ENCODE measurements around the gene AKT3. TPM values are rescaled to one million over a fixed set of nuclear protein-coding genes. Genes with fewer than 3 reads are reported as not detected.

The AKT3 gene
- total and polyA plus RNA-seq, 11 donors: 3.2 to 27.9 (median 16.6) TPM

GRCh38 chr1:243495442-243496186 is 354.4 kb downstream of the AKT3 start:
- H3K4me3 ChIP-seq: peak overlapping the region in 3 of 12 donors; percentile 8 to 35 (median 11)
- no peaks in the 10 kb centered on the region for H3K27me3 ChIP-seq
- WGBS, 4 donors: 64 to 75% (median 69%) methylated on average over 9 to 24 of the region's 24 CpGs
- peaks cover 0 to 21% (median 4%) of the 10 kb centered on the region in 9 donors for H3K36me3 ChIP-seq
- no peaks in the 10 kb centered on the region for H3K9me3 ChIP-seq
- TF ChIP-seq CTCF (IDR thresholded peaks at IDR 0.05) (no peak), POLR2A (IDR thresholded peaks at IDR 0.05) (no peak)
- intact Hi-C loops (cut with DNase I): no loop called here
- ATAC-seq (peak; percentile 17 to 79 (median 68)), DNase-seq (peak in 1 of 5 donors; percentile 51)
- peaks cover 0 to 28% (median 8%) of the 10 kb centered on the region in 12 donors for H3K4me1 ChIP-seq
- H3K27ac ChIP-seq: peak overlapping the region in 11 of 12 donors; percentile 4 to 87 (median 66)

GRCh38 chr1:243494741-243495431 is 355.2 kb downstream of the AKT3 start:
- no peak for ATAC-seq
- H3K27me3 ChIP-seq: no peaks in the 10 kb centered on the region

GRCh38 chr1:243493156-243494129 is 356.6 kb downstream of the AKT3 start:
- H3K36me3 ChIP-seq: peaks cover 0 to 21% (median 8%) of the 10 kb centered on the region in 9 donors
- WGBS, 4 donors: 73 to 78% (median 75%) methylated on average over 12 to 14 of the region's 14 CpGs
- intact Hi-C loops (cut with DNase I): loop anchor here in 1 of 10 donors (5.0 kb wide), 1 partner anchor 779 kb away; no protein-coding TSS in a partner anchor
- no peaks in the 10 kb centered on the region for H3K9me3 ChIP-seq
- peaks cover 0 to 28% (median 8%) of the 10 kb centered on the region in 12 donors for H3K4me1 ChIP-seq
- TF ChIP-seq POLR2A (IDR thresholded peaks at IDR 0.05) (no peak), CTCF (IDR thresholded peaks at IDR 0.05) (no peak)
- ATAC-seq (no peak), DNase-seq (no peak)
- peak overlapping the region in 1 of 12 donors; percentile 42 for H3K27ac ChIP-seq
- H3K27me3 ChIP-seq: no peaks in the 10 kb centered on the region
- H3K4me3 ChIP-seq: no peak overlapping the region

More at GRCh38 chr1:243494741-243495431, 355.2 kb downstream of the AKT3 start:
- intact Hi-C loops (cut with DNase I): loop anchor here in 1 of 10 donors (5.0 kb wide), 1 partner anchor 777 kb away; no protein-coding TSS in a partner anchor
- no peak for DNase-seq
- WGBS, 4 donors: 84 to 90% (median 86%) methylated on average over 13 to 15 of the region's 15 CpGs
- TF ChIP-seq CTCF (IDR thresholded peaks at IDR 0.05) (no peak), POLR2A (IDR thresholded peaks at IDR 0.05) (no peak)
- Histone ChIP-seq H3K4me1 (peaks cover 0 to 28% (median 8%) of the 10 kb centered on the region in 12 donors), H3K27ac (peak overlapping the region in 7 of 12 donors; percentile 48 to 87 (median 66)), H3K36me3 (peaks cover 0 to 17% (median 6%) of the 10 kb centered on the region in 9 donors), H3K4me3 (no peak overlapping the region), H3K9me3 (no peaks in the 10 kb centered on the region)

Measured in heart left ventricle (tissue), 16 donors.